ENCODE results near the gene UBE2L5.

Gene UBE2L5

GRCh38 chr13:30395192-30396158 is 26.8 kb upstream of the UBE2L5 start:
- peak overlapping the region; percentile 52 for H3K4me3 ChIP-seq (ENCODE audit: control insufficient read depth, low read depth, low read length)
- DNase-seq (ENCODE audit: low read depth), result peak; percentile 95
- TF ChIP-seq, protein P1, sequence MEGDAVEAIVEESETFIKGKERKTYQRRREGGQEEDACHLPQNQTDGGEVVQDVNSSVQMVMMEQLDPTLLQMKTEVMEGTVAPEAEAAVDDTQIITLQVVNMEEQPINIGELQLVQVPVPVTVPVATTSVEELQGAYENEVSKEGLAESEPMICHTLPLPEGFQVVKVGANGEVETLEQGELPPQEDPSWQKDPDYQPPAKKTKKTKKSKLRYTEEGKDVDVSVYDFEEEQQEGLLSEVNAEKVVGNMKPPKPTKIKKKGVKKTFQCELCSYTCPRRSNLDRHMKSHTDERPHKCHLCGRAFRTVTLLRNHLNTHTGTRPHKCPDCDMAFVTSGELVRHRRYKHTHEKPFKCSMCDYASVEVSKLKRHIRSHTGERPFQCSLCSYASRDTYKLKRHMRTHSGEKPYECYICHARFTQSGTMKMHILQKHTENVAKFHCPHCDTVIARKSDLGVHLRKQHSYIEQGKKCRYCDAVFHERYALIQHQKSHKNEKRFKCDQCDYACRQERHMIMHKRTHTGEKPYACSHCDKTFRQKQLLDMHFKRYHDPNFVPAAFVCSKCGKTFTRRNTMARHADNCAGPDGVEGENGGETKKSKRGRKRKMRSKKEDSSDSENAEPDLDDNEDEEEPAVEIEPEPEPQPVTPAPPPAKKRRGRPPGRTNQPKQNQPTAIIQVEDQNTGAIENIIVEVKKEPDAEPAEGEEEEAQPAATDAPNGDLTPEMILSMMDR (IDR thresholded peaks at IDR 0.05; ENCODE audit: control insufficient read depth, insufficient read depth, low read depth, low read length, missing control alignments), result no peak

GRCh38 chr13:30396434-30397075 is 25.7 kb upstream of the UBE2L5 start:
- H3K4me3 ChIP-seq (ENCODE audit: control insufficient read depth, low read depth, low read length), result no peak overlapping the region
- no peak for DNase-seq (ENCODE audit: low read depth)
- TF ChIP-seq, protein P1 (IDR thresholded peaks at IDR 0.05; ENCODE audit: control insufficient read depth, insufficient read depth, low read depth, low read length, missing control alignments), result no peak

- TF ChIP-seq, protein P1 (IDR thresholded peaks at IDR 0.05; ENCODE audit: control insufficient read depth, insufficient read depth, low read depth, low read length, missing control alignments), result no peak
- DNase-seq (ENCODE audit: low read depth), result no peak
- no peak overlapping the region for H3K4me3 ChIP-seq (ENCODE audit: control insufficient read depth, low read depth, low read length)
These were observed 23.7 kb upstream of the UBE2L5 start for GRCh38 chr13:30398601-30399072.

GRCh38 chr13:30400376-30400775 is 21.9 kb upstream of the UBE2L5 start:
- DNase-seq (ENCODE audit: low read depth), result no peak
- TF ChIP-seq, protein P1 (IDR thresholded peaks at IDR 0.05; ENCODE audit: control insufficient read depth, insufficient read depth, low read depth, low read length, missing control alignments), result no peak
- H3K4me3 ChIP-seq (ENCODE audit: control insufficient read depth, low read depth, low read length), result no peak overlapping the region

DNA sequence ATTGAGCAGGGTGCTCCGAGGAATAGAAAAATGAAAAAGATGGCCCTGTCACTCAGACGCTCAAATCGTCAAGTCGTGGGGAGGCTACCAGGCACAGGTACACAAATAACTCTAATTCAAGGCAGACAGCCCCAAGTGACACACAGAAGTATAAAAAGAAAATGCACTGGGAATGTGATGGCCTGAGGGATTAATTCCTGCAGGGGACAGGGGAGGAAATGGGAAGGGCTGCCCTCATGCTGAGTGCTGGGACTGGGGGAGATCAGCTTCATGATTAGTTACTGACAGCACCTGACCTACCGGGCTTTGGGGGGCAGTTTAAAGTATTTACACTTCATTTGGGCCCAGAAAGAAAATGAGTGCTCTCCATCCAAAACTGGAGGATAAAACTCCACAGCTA is 20.9 kb upstream of the UBE2L5 start:
- no peak overlapping the region for H3K4me3 ChIP-seq (ENCODE audit: control insufficient read depth, low read depth, low read length)
- DNase-seq (ENCODE audit: low read depth), result no peak
- TF ChIP-seq, protein P1 (IDR thresholded peaks at IDR 0.05; ENCODE audit: control insufficient read depth, insufficient read depth, low read depth, low read length, missing control alignments), result no peak

GRCh38 chr13:30403456-30403855 is 18.8 kb upstream of the UBE2L5 start:
- TF ChIP-seq, protein P1 (IDR thresholded peaks at IDR 0.05; ENCODE audit: control insufficient read depth, insufficient read depth, low read depth, low read length, missing control alignments), result no peak
- no peak for DNase-seq (ENCODE audit: low read depth)
- no peak overlapping the region for H3K4me3 ChIP-seq (ENCODE audit: control insufficient read depth, low read depth, low read length)
